SK-N-SH (cell line): Measurements from ENCODE around the gene SUPT3H. TPM values are rescaled to one million over a fixed set of nuclear protein-coding genes. Genes with fewer than 3 reads are reported as not detected.

Source experiments
- CTCF ChIA-PET: fragments of 300-600, 350-600 bp; formaldehyde crosslinking; extraction: SDS; loops from one replicate; lab custom pipeline; 2021; lab: Yijun Ruan, JAX
- POLR2A ChIA-PET: fragments of 350-600 bp; sonication (Branson Sonifier 250); formaldehyde crosslinking; extraction: SDS; loops from one replicate; lab custom pipeline; 2020; ENCODE audit warnings: antibody characterized with exemption, inconsistent platforms; lab: Yijun Ruan, JAX
- DNase-seq: peaks from one replicate; pipeline ENCODE4 v3.0.0; 2012
- H2AFZ ChIP-seq: fragments of 200-600 bp; sonication (generic); 2 replicates; pipeline ENCODE4 v1.8.1; 2016; ENCODE audit warnings: antibody characterized with exemption, mild to moderate bottlenecking, low read depth
- H3F3A ChIP-seq: fragments of 200-600 bp; sonication (generic); replicated peaks from 2 replicates; pipeline ENCODE3; 2016; ENCODE audit warnings: antibody characterized with exemption, mild to moderate bottlenecking; ENCODE audit not compliant: insufficient read depth
- H3K27ac ChIP-seq, 2 experiments: fragments of 200-500 bp in 1 of 2; fragments of 200-600 bp in 1 of 2; sonication (Bioruptor generic) in 1 of 2; sonication (generic), shearing (Covaris generic) in 1 of 2; 2 replicates each; pipeline versions ENCODE4 v1.5.1 to v1.6.1; 2014 to 2016; ENCODE audit warnings: low read depth in 2 of 2, inconsistent platforms in 1 of 2, low read length in 1 of 2, mild to moderate bottlenecking in 1 of 2, mixed read lengths in 1 of 2
- H3K27me3 ChIP-seq: fragments of 200-600 bp; sonication (generic), shearing (Covaris generic); 2 replicates; pipeline ENCODE4 v1.6.1; 2016; ENCODE audit warnings: mixed run types; ENCODE audit not compliant: insufficient read depth
- H3K36me3 ChIP-seq, 2 experiments: fragments of 200-500 bp in 1 of 2; fragments of 200-600 bp in 1 of 2; sonication (Bioruptor generic) in 1 of 2; sonication (generic) in 1 of 2; replicated peaks in 1 of 2; 2 replicates each; pipeline versions ENCODE3 to v1.5.1; 2014 to 2016; ENCODE audit warnings: low read length in 1 of 2, mild to moderate bottlenecking in 1 of 2; ENCODE audit not compliant: insufficient read depth in 2 of 2, control insufficient read depth in 1 of 2
- H3K4me1 ChIP-seq, 2 experiments: fragments of 200-500 bp in 1 of 2; fragments of 200-600 bp in 1 of 2; sonication (Bioruptor generic) in 1 of 2; sonication (generic), shearing (Covaris generic) in 1 of 2; 2 replicates each; pipeline versions ENCODE4 v1.5.1 to v1.6.1; 2014 to 2016; ENCODE audit warnings: low read depth in 1 of 2, low read length in 1 of 2, mixed run types in 1 of 2; ENCODE audit not compliant: insufficient read depth in 2 of 2, control insufficient read depth in 1 of 2
- H3K4me2 ChIP-seq: fragments of 200-600 bp; sonication (generic), shearing (Covaris generic); 2 replicates; pipeline ENCODE4 v1.6.1; 2017; ENCODE audit warnings: mixed run types
- H3K4me3 ChIP-seq, 2 experiments: fragments of 200-500 bp in 1 of 2; fragments of 200-600 bp in 1 of 2; sonication (Bioruptor generic) in 1 of 2; sonication (generic), shearing (Covaris generic) in 1 of 2; 2 replicates each; pipeline versions ENCODE4 v1.5.1 to v1.8.1; 2014 to 2016; ENCODE audit warnings: low read depth in 2 of 2, inconsistent platforms in 1 of 2, low read length in 1 of 2, mild to moderate bottlenecking in 1 of 2, mixed read lengths in 1 of 2, moderate library complexity in 1 of 2
- H3K79me2 ChIP-seq: fragments of 200-600 bp; sonication (generic); 2 replicates; pipeline ENCODE4 v1.8.1; 2017; ENCODE audit warnings: mild to moderate bottlenecking; ENCODE audit not compliant: insufficient read depth
- H3K9ac ChIP-seq: fragments of 200-600 bp; sonication (generic); 2 replicates; pipeline ENCODE4 v1.6.1; 2017; ENCODE audit warnings: mixed run types
- H3K9me2 ChIP-seq: fragments of 200-600 bp; sonication (generic); 2 replicates; pipeline ENCODE4 v1.6.1; 2017; ENCODE audit warnings: mixed run types
- H3K9me3 ChIP-seq: fragments of 200-600 bp; sonication (generic); 2 replicates; pipeline ENCODE4 v1.6.1; 2017; ENCODE audit warnings: mixed run types, mild to moderate bottlenecking, moderate library complexity
- H4K20me1 ChIP-seq: fragments of 200-600 bp; sonication (generic); 2 replicates; pipeline ENCODE4 v1.6.1; 2017; ENCODE audit warnings: mild to moderate bottlenecking, mixed run types; ENCODE audit not compliant: insufficient read depth
- EP300 ChIP-seq, 2 experiments: IDR thresholded peaks; 2 replicates each; pipeline versions ENCODE4 v1.4.0 to v1.6.1; 2012; ENCODE audit warnings: borderline replicate concordance in 1 of 2, low read depth in 1 of 2, low read length in 1 of 2
- EZH2phosphoT487 ChIP-seq: fragments of 200-600 bp; sonication (generic); IDR thresholded peaks from 2 replicates; pipeline ENCODE4 v1.6.1; 2017; ENCODE audit warnings: low read depth, mixed run types, mild to moderate bottlenecking, antibody characterized with exemption, moderate library complexity, borderline replicate concordance
- FOXJ3 ChIP-seq: sonication (generic); formaldehyde crosslinking; IDR thresholded peaks from 2 replicates; pipeline ENCODE4 v1.5.1; 2020; ENCODE audit warnings: mild to moderate bottlenecking, missing genetic modification reagents
- FOXM1 ChIP-seq: IDR thresholded peaks from 2 replicates; pipeline ENCODE4 v1.4.0; 2012; ENCODE audit warnings: low read depth, mild to moderate bottlenecking
- GABPA ChIP-seq: IDR thresholded peaks from 2 replicates; pipeline ENCODE4 v1.4.0; 2012; ENCODE audit warnings: low read depth, mild to moderate bottlenecking
- MEF2A ChIP-seq: IDR thresholded peaks from 2 replicates; pipeline ENCODE4 v1.4.0; 2012; ENCODE audit warnings: low read depth, borderline replicate concordance
- MXI1 ChIP-seq: IDR thresholded peaks from 2 replicates; pipeline ENCODE4 v1.6.1; 2012; ENCODE audit warnings: mild to moderate bottlenecking, low read depth, low read length, improper control_type of control experiment
- RCOR1 ChIP-seq: fragments of 150-350 bp; IDR thresholded peaks from 2 replicates; pipeline ENCODE4 v1.6.1; 2017; ENCODE audit warnings: antibody characterized with exemption, low read length
- RFX5 ChIP-seq: IDR thresholded peaks from 2 replicates; pipeline ENCODE4 v1.6.1; 2012; ENCODE audit warnings: mild to moderate bottlenecking, improper control_type of control experiment, low read length
- RXRA ChIP-seq: IDR thresholded peaks from 2 replicates; pipeline ENCODE4 v1.4.0; 2012; ENCODE audit warnings: low read depth, mild to moderate bottlenecking, borderline replicate concordance
- SMC3 ChIP-seq: IDR thresholded peaks from 2 replicates; pipeline ENCODE4 v1.6.1; 2012; ENCODE audit warnings: low read depth, low read length, improper control_type of control experiment
- TAF1 ChIP-seq: IDR thresholded peaks from 2 replicates; pipeline ENCODE4 v1.6.1; 2012; ENCODE audit warnings: low read depth, mild to moderate bottlenecking, low read length, moderate library complexity, borderline replicate concordance
- TCF12 ChIP-seq: IDR thresholded peaks from 2 replicates; pipeline ENCODE4 v1.4.0; 2012
- TEAD4 ChIP-seq: IDR thresholded peaks from 2 replicates; pipeline ENCODE4 v1.4.0; 2012; ENCODE audit warnings: mild to moderate bottlenecking, borderline replicate concordance; ENCODE audit not compliant: insufficient read depth
- WGBS: methylation state at CpG from one replicate; pipeline ENCODE4 v1.1.6; 2017; ENCODE audit warnings: low lambda C conversion rate; 5-methylcytosine and 5-hydroxymethylcytosine counted together
- polyA plus RNA-seq, 3 experiments: library from polyadenylated mRNA; depleted of rRNA; stranded (reverse); fragments of >200 nt; gene quantifications; 2 replicates each; pipeline ENCODE4 v1.2.3, GENCODE V29; 2012
- TF ChIP-seq, protein P1 (sequence below): fragments of 200-600 bp; sonication (generic); IDR thresholded peaks from 2 replicates; pipeline ENCODE4 v1.6.1; 2017; ENCODE audit warnings: antibody characterized with exemption, mild to moderate bottlenecking, moderate library complexity
- TF ChIP-seq, protein P2 (sequence below): IDR thresholded peaks from 2 replicates; pipeline ENCODE4 v1.6.1; 2012; ENCODE audit warnings: mild to moderate bottlenecking, low read depth, low read length, moderate library complexity

The SUPT3H gene
- polyA plus RNA-seq, 1 of the 3 experiments (the other 2 are of a cell fraction) = 10.9 TPM

DNA sequence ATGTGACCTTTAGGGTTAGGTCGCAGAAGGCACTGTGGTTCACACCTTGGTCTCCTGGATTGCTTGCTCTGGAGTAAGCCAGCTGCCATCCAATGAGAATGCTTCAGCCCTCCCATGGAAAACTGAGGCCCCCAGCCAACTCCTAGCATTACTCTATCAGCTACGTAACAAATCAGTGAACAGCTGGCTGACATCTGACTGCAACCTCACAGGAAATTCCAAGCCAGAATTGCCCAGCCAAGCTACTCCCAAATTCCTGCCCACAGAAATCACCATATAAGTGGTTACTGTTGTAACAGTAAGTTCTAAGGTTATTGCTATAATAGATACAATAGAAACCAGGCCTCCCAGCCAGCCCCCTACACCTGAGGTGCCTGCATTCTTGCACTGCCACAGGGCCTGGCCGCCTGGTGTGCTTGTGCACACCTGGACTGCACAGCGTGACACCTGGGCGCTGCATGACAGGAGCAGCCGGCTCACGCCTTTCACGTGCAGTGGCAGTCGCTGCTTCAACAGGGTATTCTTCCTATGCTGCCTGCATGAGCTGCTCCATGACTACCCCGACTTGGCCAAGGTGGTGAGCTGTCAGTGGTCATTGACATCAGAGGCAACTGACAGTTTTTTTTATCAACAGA lies 479.3 kb downstream of the SUPT3H start:
- CTCF ChIA-PET = interaction anchor here (1.5 kb wide), 1 partner anchor 13 kb away, joined by 3 read pairs; no protein-coding TSS in a partner anchor
- no peaks in the 10 kb centered on the region for H3K36me3 ChIP-seq
- POLR2A ChIA-PET = no interaction called here
- H4K20me1 ChIP-seq = no peaks in the 10 kb centered on the region
- H3K79me2 ChIP-seq = no peaks in the 10 kb centered on the region
- H3F3A ChIP-seq = no peaks in the 10 kb centered on the region
- no peak for DNase-seq
- no peaks in the 10 kb centered on the region for H3K9me2 ChIP-seq
- H3K4me3 ChIP-seq = no peak overlapping the region
- H3K4me1 ChIP-seq = no peaks in the 10 kb centered on the region; a peak in 3 of 4 replicates
- no peak overlapping the region for H3K4me2 ChIP-seq
- H2AFZ ChIP-seq = no peak overlapping the region
- WGBS = 94% methylated on average over 9 of the region's 10 CpGs
- H3K9ac ChIP-seq = no peak overlapping the region
- no peak overlapping the region for H3K27ac ChIP-seq
- no peak for TF ChIP-seq TEAD4
- TF ChIP-seq EZH2phosphoT487 = no peak
- no peak for TF ChIP-seq FOXJ3 (CRISPR knock-in tag)
- no peak for TF ChIP-seq GABPA
- no peak for TF ChIP-seq EP300 (IDR thresholded peaks at IDR 0.05; ENCODE audit: borderline replicate concordance in 1 of 2, low read depth in 1 of 2, low read length in 1 of 2)
- TF ChIP-seq RXRA = no peak
- TF ChIP-seq RCOR1 = no peak
- H3K27me3 ChIP-seq = no peaks in the 10 kb centered on the region
- H3K9me3 ChIP-seq = no peaks in the 10 kb centered on the region

DNA sequence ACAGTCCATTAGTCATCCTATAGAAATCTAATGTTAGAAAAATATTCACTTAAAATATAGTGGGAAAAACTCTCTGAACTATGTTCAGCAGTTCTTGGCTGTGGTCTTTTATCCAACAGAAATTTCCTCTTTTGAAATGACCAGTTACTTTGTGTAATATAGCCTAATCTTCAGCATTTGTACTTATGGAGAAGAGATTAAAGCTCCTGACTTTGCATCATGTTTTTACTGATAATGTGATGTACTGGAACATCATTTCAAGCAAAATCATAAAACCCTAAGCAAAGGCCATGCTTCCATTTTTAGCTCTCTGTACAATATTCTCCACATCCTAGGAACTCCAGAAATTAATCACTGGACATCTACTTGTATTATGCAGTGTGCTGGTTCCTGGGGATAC lies 480.4 kb downstream of the SUPT3H start:
- Histone ChIP-seq H3K4me1 (no peaks in the 10 kb centered on the region; a peak in 3 of 4 replicates), H3K27me3 (no peaks in the 10 kb centered on the region), H2AFZ (no peak overlapping the region), H3K4me3 (no peak overlapping the region), H3K9me3 (no peaks in the 10 kb centered on the region), H3K36me3 (no peaks in the 10 kb centered on the region), H3K9ac (no peak overlapping the region), H4K20me1 (no peaks in the 10 kb centered on the region), H3K4me2 (no peak overlapping the region), H3K79me2 (no peaks in the 10 kb centered on the region), H3K27ac (no peak overlapping the region), H3K9me2 (no peaks in the 10 kb centered on the region), H3F3A (no peaks in the 10 kb centered on the region)
- no peak for DNase-seq
- ChIA-PET CTCF (interaction anchor here (0.8 to 1.5 kb wide), 2 partner anchors 14 to 242 kb away, joined by 3 read pairs; no protein-coding TSS in a partner anchor), POLR2A (no interaction called here)
- TF ChIP-seq MEF2A = no peak
- no peak for TF ChIP-seq TAF1
- no peak for TF ChIP-seq RFX5
- TF ChIP-seq, protein P1, sequence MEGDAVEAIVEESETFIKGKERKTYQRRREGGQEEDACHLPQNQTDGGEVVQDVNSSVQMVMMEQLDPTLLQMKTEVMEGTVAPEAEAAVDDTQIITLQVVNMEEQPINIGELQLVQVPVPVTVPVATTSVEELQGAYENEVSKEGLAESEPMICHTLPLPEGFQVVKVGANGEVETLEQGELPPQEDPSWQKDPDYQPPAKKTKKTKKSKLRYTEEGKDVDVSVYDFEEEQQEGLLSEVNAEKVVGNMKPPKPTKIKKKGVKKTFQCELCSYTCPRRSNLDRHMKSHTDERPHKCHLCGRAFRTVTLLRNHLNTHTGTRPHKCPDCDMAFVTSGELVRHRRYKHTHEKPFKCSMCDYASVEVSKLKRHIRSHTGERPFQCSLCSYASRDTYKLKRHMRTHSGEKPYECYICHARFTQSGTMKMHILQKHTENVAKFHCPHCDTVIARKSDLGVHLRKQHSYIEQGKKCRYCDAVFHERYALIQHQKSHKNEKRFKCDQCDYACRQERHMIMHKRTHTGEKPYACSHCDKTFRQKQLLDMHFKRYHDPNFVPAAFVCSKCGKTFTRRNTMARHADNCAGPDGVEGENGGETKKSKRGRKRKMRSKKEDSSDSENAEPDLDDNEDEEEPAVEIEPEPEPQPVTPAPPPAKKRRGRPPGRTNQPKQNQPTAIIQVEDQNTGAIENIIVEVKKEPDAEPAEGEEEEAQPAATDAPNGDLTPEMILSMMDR = no peak
- no peak for TF ChIP-seq MXI1
- TF ChIP-seq RXRA = no peak
- TF ChIP-seq, protein P2, sequence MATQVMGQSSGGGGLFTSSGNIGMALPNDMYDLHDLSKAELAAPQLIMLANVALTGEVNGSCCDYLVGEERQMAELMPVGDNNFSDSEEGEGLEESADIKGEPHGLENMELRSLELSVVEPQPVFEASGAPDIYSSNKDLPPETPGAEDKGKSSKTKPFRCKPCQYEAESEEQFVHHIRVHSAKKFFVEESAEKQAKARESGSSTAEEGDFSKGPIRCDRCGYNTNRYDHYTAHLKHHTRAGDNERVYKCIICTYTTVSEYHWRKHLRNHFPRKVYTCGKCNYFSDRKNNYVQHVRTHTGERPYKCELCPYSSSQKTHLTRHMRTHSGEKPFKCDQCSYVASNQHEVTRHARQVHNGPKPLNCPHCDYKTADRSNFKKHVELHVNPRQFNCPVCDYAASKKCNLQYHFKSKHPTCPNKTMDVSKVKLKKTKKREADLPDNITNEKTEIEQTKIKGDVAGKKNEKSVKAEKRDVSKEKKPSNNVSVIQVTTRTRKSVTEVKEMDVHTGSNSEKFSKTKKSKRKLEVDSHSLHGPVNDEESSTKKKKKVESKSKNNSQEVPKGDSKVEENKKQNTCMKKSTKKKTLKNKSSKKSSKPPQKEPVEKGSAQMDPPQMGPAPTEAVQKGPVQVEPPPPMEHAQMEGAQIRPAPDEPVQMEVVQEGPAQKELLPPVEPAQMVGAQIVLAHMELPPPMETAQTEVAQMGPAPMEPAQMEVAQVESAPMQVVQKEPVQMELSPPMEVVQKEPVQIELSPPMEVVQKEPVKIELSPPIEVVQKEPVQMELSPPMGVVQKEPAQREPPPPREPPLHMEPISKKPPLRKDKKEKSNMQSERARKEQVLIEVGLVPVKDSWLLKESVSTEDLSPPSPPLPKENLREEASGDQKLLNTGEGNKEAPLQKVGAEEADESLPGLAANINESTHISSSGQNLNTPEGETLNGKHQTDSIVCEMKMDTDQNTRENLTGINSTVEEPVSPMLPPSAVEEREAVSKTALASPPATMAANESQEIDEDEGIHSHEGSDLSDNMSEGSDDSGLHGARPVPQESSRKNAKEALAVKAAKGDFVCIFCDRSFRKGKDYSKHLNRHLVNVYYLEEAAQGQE = no peak
- TF ChIP-seq SMC3 = no peak
- no peak for TF ChIP-seq TCF12
- TF ChIP-seq FOXM1 = no peak
